Measurements from ENCODE around the gene CDYL2.

CDYL2 gene

DNA sequence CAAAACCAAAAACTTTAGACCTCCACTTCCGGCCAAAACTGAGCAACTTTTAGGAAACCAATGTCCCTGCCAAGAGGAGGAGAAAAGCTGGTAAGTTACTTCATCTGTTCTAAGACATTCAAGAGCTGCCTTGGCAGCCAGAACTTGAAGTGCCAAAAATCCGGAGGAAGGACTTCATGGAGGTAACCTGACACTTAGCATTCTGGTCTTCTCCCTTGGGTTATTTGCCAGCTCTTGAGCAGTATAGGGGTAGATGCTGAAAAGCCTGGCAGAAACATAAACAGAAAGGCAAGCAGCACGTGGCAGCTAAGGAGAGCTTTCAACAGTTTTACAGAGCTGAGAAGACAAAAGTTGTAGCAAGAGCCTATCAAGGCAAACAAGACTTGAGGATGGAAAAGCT lies 53.2 kb downstream of the CDYL2 start:
- no peaks in the 10 kb centered on the region for H3K4me1 ChIP-seq (ENCODE audit: control insufficient read depth in 1 of 2, insufficient read depth in 1 of 2, low read depth in 1 of 2, low read length in 1 of 2)
- H3K4me3 ChIP-seq (ENCODE audit: low read depth in 1 of 2, low read length in 1 of 2) = no peak overlapping the region
- H3K36me3 ChIP-seq = no peaks in the 10 kb centered on the region
- H3K9me3 ChIP-seq = no peaks in the 10 kb centered on the region
- TF ChIP-seq, protein P1, sequence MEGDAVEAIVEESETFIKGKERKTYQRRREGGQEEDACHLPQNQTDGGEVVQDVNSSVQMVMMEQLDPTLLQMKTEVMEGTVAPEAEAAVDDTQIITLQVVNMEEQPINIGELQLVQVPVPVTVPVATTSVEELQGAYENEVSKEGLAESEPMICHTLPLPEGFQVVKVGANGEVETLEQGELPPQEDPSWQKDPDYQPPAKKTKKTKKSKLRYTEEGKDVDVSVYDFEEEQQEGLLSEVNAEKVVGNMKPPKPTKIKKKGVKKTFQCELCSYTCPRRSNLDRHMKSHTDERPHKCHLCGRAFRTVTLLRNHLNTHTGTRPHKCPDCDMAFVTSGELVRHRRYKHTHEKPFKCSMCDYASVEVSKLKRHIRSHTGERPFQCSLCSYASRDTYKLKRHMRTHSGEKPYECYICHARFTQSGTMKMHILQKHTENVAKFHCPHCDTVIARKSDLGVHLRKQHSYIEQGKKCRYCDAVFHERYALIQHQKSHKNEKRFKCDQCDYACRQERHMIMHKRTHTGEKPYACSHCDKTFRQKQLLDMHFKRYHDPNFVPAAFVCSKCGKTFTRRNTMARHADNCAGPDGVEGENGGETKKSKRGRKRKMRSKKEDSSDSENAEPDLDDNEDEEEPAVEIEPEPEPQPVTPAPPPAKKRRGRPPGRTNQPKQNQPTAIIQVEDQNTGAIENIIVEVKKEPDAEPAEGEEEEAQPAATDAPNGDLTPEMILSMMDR (IDR thresholded peaks at IDR 0.05) = no peak
- H3K27ac ChIP-seq = no peak overlapping the region
- no peaks in the 10 kb centered on the region for H3K27me3 ChIP-seq

DNA sequence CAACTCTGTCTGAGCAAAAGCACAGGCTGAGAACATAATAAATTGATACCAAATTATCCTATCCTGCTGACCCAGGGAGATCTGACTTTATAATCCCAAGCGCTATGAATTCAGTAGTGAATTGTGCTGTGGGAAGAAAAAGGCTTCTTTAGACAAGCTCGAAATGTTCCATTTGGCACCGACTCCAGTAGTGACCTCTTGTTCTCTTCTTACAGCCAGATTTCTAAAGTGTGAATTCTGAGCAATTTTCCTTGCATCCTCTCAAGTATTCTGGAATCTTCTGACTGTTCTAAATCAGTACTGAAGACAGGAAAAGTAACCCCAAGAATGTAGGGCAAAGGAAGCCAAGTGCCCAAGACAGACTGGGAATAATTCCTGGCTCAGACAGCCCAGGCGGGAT lies 58.2 kb downstream of the CDYL2 start:
- H3K9me3 ChIP-seq = no peaks in the 10 kb centered on the region
- peaks cover 0 to 8% of the 10 kb centered on the region in 2 experiments for H3K4me1 ChIP-seq (ENCODE audit: control insufficient read depth in 1 of 2, insufficient read depth in 1 of 2, low read depth in 1 of 2, low read length in 1 of 2)
- H3K4me3 ChIP-seq (ENCODE audit: low read depth in 1 of 2, low read length in 1 of 2) = no peak overlapping the region
- peaks cover 3% of the 10 kb centered on the region for H3K36me3 ChIP-seq
- no peaks in the 10 kb centered on the region for H3K27me3 ChIP-seq
- H3K27ac ChIP-seq = no peak overlapping the region
- TF ChIP-seq, protein P1 (IDR thresholded peaks at IDR 0.05) = no peak

DNA sequence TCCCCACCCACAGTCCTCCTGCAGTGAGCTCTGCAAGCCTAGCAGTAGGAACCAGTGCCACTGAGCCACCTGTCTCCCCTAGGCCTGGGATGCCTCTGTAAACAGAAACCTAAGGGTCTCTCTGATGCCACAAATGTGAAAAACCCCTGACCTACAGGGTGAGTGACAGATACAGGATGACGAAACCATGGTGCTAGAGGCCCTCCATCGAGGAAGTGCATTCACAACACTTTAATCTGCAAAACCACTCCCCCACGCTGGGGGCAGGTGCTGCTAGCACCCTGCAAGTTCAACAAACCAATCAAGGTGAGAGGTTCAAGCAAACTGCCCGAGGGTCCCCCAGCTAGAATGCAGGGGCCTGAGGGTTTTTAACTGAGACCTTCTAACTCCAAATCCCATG lies 59.5 kb downstream of the CDYL2 start:
- peaks cover 3% of the 10 kb centered on the region for H3K36me3 ChIP-seq
- H3K4me3 ChIP-seq (ENCODE audit: low read depth in 1 of 2, low read length in 1 of 2) = no peak overlapping the region
- TF ChIP-seq, protein P1 (IDR thresholded peaks at IDR 0.05) = no peak
- H3K4me1 ChIP-seq (ENCODE audit: control insufficient read depth in 1 of 2, insufficient read depth in 1 of 2, low read depth in 1 of 2, low read length in 1 of 2) = peaks cover 0 to 8% of the 10 kb centered on the region in 2 experiments
- no peaks in the 10 kb centered on the region for H3K9me3 ChIP-seq
- H3K27ac ChIP-seq = no peak overlapping the region
- no peaks in the 10 kb centered on the region for H3K27me3 ChIP-seq

DNA sequence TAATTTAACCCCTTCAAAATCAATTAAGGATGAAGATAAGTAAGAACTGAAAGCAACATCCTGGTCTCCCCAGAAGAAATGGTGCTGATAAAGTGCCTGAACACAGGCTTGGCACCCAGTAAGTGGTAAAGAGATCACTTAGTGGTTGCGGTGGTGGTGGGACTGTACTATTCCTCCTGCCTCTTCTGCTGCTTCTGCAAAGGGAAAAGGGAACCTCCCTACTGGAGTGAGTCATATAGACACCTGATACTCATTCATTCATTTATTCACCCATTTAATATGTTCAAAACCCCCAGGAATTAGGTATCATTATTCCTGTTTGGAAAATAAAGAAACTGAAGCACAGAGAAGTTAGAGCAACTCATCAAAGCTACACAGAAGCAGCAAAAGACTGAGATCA lies 60.6 kb downstream of the CDYL2 start:
- TF ChIP-seq, protein P1 (IDR thresholded peaks at IDR 0.05) = no peak
- H3K27ac ChIP-seq = no peak overlapping the region
- H3K36me3 ChIP-seq = peaks cover 3% of the 10 kb centered on the region
- no peaks in the 10 kb centered on the region for H3K27me3 ChIP-seq
- peaks cover 0 to 8% of the 10 kb centered on the region in 2 experiments for H3K4me1 ChIP-seq (ENCODE audit: control insufficient read depth in 1 of 2, insufficient read depth in 1 of 2, low read depth in 1 of 2, low read length in 1 of 2)
- H3K4me3 ChIP-seq (ENCODE audit: low read depth in 1 of 2, low read length in 1 of 2) = no peak overlapping the region
- H3K9me3 ChIP-seq = no peaks in the 10 kb centered on the region

DNA sequence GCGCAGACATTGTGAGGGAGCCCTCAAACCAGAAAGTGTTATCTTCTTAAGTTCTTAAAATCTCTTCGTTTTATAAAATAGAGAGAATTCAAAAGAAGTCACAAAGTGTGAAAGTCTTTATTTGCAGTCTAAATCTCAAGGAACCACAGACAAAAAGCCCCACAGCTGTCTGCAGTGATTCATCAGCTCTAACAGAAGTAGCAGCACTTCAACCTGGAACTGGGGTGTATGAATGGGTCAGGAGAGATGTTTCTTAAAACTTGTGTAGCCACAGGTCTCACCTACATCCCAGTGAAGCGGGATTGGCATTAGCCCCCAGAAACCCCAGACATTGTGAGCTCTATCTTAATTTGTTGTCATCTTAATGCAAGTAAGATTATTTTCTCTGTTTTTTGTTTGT lies 61.1 kb downstream of the CDYL2 start:
- Histone ChIP-seq H3K4me3 (ENCODE audit: low read depth in 1 of 2, low read length in 1 of 2) (no peak overlapping the region), H3K27ac (no peak overlapping the region), H3K27me3 (no peaks in the 10 kb centered on the region), H3K9me3 (no peaks in the 10 kb centered on the region), H3K36me3 (peaks cover 3% of the 10 kb centered on the region), H3K4me1 (ENCODE audit: control insufficient read depth in 1 of 2, insufficient read depth in 1 of 2, low read depth in 1 of 2, low read length in 1 of 2) (peaks cover 0 to 8% of the 10 kb centered on the region in 2 experiments)
- TF ChIP-seq, protein P1 (IDR thresholded peaks at IDR 0.05) = no peak

DNA sequence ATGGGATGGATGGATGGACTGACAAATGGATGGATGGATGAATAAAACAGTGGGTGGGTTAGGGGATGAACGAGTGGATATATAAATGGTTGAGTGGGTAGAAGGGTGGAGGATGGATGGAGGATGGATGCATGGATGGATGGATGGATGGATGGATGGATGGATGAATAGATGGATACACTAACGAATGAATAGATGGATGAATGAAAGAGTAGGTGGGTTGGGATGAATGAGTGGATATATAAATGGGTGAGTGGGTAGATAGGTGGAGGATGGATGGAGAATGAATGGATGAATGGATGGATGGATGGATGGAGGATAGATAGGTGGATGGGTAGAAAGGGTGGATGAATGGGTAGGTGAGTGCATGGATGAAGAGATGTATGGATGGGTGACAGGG lies 62.1 kb downstream of the CDYL2 start:
- Histone ChIP-seq H3K27ac (no peak overlapping the region), H3K4me1 (ENCODE audit: control insufficient read depth in 1 of 2, insufficient read depth in 1 of 2, low read depth in 1 of 2, low read length in 1 of 2) (peaks cover 0 to 8% of the 10 kb centered on the region in 2 experiments), H3K4me3 (ENCODE audit: low read depth in 1 of 2, low read length in 1 of 2) (no peak overlapping the region), H3K9me3 (no peaks in the 10 kb centered on the region), H3K27me3 (no peaks in the 10 kb centered on the region), H3K36me3 (peaks cover 3% of the 10 kb centered on the region)
- TF ChIP-seq, protein P1 (IDR thresholded peaks at IDR 0.05) = no peak
